Liver (tissue), 3 donors: ENCODE data around the gene PSORS1C1.

ENCODE experiments used
- FOXA1 ChIP-seq: IDR thresholded peaks from 2 replicates; pipeline ENCODE4 v1.6.1; 2016; ENCODE audit warnings: antibody characterized with exemption
- FOXA2 ChIP-seq: IDR thresholded peaks from 2 replicates; pipeline ENCODE4 v1.6.1; 2016; ENCODE audit warnings: antibody characterized with exemption
- JUND ChIP-seq, 2 donors: IDR thresholded peaks; 2 replicates each; pipeline ENCODE4 v1.6.1; 2016; ENCODE audit warnings: antibody characterized with exemption in 2 of 2
- NR2F2 ChIP-seq: IDR thresholded peaks from 2 replicates; pipeline ENCODE4 v1.6.1; 2016; ENCODE audit warnings: antibody characterized with exemption
- RAD21 ChIP-seq, 2 donors: IDR thresholded peaks; 2 replicates each; pipeline ENCODE4 v1.6.1; 2016; ENCODE audit warnings: antibody characterized with exemption in 2 of 2, mild to moderate bottlenecking in 2 of 2
- RXRA ChIP-seq, 2 donors: IDR thresholded peaks; 2 replicates each; pipeline ENCODE4 v1.6.1; 2017 to 2018; ENCODE audit warnings: antibody characterized with exemption in 2 of 2, mild to moderate bottlenecking in 1 of 2
- SP1 ChIP-seq: IDR thresholded peaks from 2 replicates; pipeline ENCODE4 v1.6.1; 2018; ENCODE audit warnings: antibody characterized with exemption, mild to moderate bottlenecking
- TAF1 ChIP-seq: conservative IDR thresholded peaks from 2 replicates; pipeline ENCODE4 v1.6.1; 2016; ENCODE audit warnings: antibody characterized with exemption, mild to moderate bottlenecking
- YY1 ChIP-seq: IDR thresholded peaks from 2 replicates; pipeline ENCODE4 v1.6.1; 2016; ENCODE audit warnings: antibody characterized with exemption, mild to moderate bottlenecking
- TF ChIP-seq, protein P1 (sequence below): fragments of 150-350 bp; IDR thresholded peaks from 2 replicates; pipeline ENCODE4 v1.5.1; 2017; ENCODE audit warnings: improper control_type of control experiment, low read depth, low read length; ENCODE audit not compliant: missing input control
- TF ChIP-seq, protein P2 (sequence below): IDR thresholded peaks from 2 replicates; pipeline ENCODE4 v1.6.1; 2016; ENCODE audit warnings: antibody characterized with exemption
- TF ChIP-seq, protein P3 (sequence below): IDR thresholded peaks from 2 replicates; pipeline ENCODE4 v1.6.1; 2016; ENCODE audit warnings: antibody characterized with exemption, mild to moderate bottlenecking
- TF ChIP-seq, protein P4 (sequence below): IDR thresholded peaks from 2 replicates; pipeline ENCODE4 v1.6.1; 2016; ENCODE audit warnings: antibody characterized with exemption
- donor health status: healthy.
- donor health status: healthy.

DNA sequence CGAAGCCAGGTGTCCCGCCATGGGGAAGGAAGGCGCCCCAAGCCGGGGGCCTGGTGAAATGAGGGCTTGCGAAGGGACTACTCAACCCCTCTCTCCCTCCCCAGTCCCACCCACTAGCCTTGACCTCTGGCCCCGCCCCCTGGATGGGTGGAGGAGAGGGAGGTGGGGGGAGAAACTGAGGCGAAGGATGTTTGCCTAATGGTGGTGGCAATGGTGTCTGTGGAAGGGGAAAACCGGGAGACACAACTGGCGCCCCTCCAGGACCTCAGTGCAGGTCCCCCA lies 55.9 kb downstream of the PSORS1C1 start, which contains the start of gene POU5F1:
- TF ChIP-seq, protein P1, sequence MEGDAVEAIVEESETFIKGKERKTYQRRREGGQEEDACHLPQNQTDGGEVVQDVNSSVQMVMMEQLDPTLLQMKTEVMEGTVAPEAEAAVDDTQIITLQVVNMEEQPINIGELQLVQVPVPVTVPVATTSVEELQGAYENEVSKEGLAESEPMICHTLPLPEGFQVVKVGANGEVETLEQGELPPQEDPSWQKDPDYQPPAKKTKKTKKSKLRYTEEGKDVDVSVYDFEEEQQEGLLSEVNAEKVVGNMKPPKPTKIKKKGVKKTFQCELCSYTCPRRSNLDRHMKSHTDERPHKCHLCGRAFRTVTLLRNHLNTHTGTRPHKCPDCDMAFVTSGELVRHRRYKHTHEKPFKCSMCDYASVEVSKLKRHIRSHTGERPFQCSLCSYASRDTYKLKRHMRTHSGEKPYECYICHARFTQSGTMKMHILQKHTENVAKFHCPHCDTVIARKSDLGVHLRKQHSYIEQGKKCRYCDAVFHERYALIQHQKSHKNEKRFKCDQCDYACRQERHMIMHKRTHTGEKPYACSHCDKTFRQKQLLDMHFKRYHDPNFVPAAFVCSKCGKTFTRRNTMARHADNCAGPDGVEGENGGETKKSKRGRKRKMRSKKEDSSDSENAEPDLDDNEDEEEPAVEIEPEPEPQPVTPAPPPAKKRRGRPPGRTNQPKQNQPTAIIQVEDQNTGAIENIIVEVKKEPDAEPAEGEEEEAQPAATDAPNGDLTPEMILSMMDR: no peak
- no peak for TF ChIP-seq FOXA1
- TF ChIP-seq SP1: no peak
- TF ChIP-seq, protein P2, sequence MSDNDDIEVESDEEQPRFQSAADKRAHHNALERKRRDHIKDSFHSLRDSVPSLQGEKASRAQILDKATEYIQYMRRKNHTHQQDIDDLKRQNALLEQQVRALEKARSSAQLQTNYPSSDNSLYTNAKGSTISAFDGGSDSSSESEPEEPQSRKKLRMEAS: no peak
- no peak for TF ChIP-seq RAD21 (IDR thresholded peaks at IDR 0.05)
- TF ChIP-seq RXRA (IDR thresholded peaks at IDR 0.05): no peak
- no peak for TF ChIP-seq JUND (IDR thresholded peaks at IDR 0.05)
- no peak for TF ChIP-seq NR2F2
- TF ChIP-seq YY1: no peak
- TF ChIP-seq FOXA2: no peak
- TF ChIP-seq, protein P3, sequence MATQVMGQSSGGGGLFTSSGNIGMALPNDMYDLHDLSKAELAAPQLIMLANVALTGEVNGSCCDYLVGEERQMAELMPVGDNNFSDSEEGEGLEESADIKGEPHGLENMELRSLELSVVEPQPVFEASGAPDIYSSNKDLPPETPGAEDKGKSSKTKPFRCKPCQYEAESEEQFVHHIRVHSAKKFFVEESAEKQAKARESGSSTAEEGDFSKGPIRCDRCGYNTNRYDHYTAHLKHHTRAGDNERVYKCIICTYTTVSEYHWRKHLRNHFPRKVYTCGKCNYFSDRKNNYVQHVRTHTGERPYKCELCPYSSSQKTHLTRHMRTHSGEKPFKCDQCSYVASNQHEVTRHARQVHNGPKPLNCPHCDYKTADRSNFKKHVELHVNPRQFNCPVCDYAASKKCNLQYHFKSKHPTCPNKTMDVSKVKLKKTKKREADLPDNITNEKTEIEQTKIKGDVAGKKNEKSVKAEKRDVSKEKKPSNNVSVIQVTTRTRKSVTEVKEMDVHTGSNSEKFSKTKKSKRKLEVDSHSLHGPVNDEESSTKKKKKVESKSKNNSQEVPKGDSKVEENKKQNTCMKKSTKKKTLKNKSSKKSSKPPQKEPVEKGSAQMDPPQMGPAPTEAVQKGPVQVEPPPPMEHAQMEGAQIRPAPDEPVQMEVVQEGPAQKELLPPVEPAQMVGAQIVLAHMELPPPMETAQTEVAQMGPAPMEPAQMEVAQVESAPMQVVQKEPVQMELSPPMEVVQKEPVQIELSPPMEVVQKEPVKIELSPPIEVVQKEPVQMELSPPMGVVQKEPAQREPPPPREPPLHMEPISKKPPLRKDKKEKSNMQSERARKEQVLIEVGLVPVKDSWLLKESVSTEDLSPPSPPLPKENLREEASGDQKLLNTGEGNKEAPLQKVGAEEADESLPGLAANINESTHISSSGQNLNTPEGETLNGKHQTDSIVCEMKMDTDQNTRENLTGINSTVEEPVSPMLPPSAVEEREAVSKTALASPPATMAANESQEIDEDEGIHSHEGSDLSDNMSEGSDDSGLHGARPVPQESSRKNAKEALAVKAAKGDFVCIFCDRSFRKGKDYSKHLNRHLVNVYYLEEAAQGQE: no peak
- TF ChIP-seq, protein P4, sequence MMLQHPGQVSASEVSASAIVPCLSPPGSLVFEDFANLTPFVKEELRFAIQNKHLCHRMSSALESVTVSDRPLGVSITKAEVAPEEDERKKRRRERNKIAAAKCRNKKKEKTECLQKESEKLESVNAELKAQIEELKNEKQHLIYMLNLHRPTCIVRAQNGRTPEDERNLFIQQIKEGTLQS: no peak
- TF ChIP-seq TAF1: no peak
